Liver (tissue), 9 donors: Measurements from ENCODE around the gene CORO2A. TPM values are rescaled to one million over a fixed set of nuclear protein-coding genes. Genes with fewer than 3 reads are reported as not detected.

ENCODE experiments used
- DNase-seq: peaks from one replicate; pipeline ENCODE4 v3.0.0-alpha.2; 2017; ENCODE audit warnings: low spot score
- H3K27ac ChIP-seq, 2 donors: one replicate each; pipeline ENCODE4 v1.7.0; 2013; ENCODE audit warnings: inconsistent platforms in 2 of 2, low read length in 2 of 2, control low read depth in 1 of 2, low read depth in 1 of 2, mild to moderate bottlenecking in 1 of 2
- H3K27me3 ChIP-seq, 4 donors: one replicate each; pipeline versions ENCODE4 v1.6.1 to v1.7.0; 2013; ENCODE audit warnings: low read length in 3 of 4, inconsistent platforms in 1 of 4, mild to moderate bottlenecking in 1 of 4, moderate library complexity in 1 of 4; ENCODE audit not compliant: control insufficient read depth in 4 of 4, insufficient read depth in 4 of 4
- H3K36me3 ChIP-seq, 4 donors: one replicate each; pipeline versions ENCODE4 v1.6.1 to v1.7.0; 2013; ENCODE audit warnings: low read length in 3 of 4, mild to moderate bottlenecking in 3 of 4, low read depth in 1 of 4, moderate library complexity in 1 of 4; ENCODE audit not compliant: control insufficient read depth in 4 of 4, insufficient read depth in 3 of 4
- H3K4me1 ChIP-seq, 4 donors: one replicate each; pipeline versions ENCODE4 v1.6.1 to v1.7.0; 2013; ENCODE audit warnings: low read length in 3 of 4, mild to moderate bottlenecking in 3 of 4, moderate library complexity in 1 of 4; ENCODE audit not compliant: control insufficient read depth in 4 of 4, insufficient read depth in 4 of 4
- H3K4me3 ChIP-seq, 3 donors: one replicate each; pipeline versions ENCODE4 v1.6.1 to v1.7.0; 2013; ENCODE audit warnings: low read length in 3 of 3, control low read depth in 1 of 3, low read depth in 1 of 3, mild to moderate bottlenecking in 1 of 3
- H3K9ac ChIP-seq, 2 donors: one replicate each; pipeline ENCODE4 v1.7.0; 2013; ENCODE audit warnings: low read length in 2 of 2, mild to moderate bottlenecking in 2 of 2, moderate library complexity in 2 of 2, control low read depth in 1 of 2, low read depth in 1 of 2
- H3K9me3 ChIP-seq, 4 donors: one replicate each; pipeline versions ENCODE4 v1.6.1 to v1.7.0; 2013; ENCODE audit warnings: low read length in 3 of 4; ENCODE audit not compliant: control insufficient read depth in 4 of 4
- ATF3 ChIP-seq: IDR thresholded peaks from 2 replicates; pipeline ENCODE4 v1.6.1; 2016; ENCODE audit warnings: antibody characterized with exemption
- CTCF ChIP-seq: fragments of 150-350 bp; IDR thresholded peaks from 2 replicates; pipeline ENCODE4 v1.5.1; 2017; ENCODE audit warnings: improper control_type of control experiment, low read depth, low read length; ENCODE audit not compliant: missing input control
- EGR1 ChIP-seq, 2 donors: IDR thresholded peaks; 2 replicates each; pipeline ENCODE4 v1.6.1; 2016 to 2018; ENCODE audit warnings: antibody characterized with exemption in 2 of 2, low read depth in 2 of 2
- FOXA1 ChIP-seq: IDR thresholded peaks from 2 replicates; pipeline ENCODE4 v1.6.1; 2016; ENCODE audit warnings: antibody characterized with exemption
- FOXA2 ChIP-seq: IDR thresholded peaks from 2 replicates; pipeline ENCODE4 v1.6.1; 2016; ENCODE audit warnings: antibody characterized with exemption
- GABPA ChIP-seq, 2 donors: IDR thresholded peaks in 1 of 2; conservative IDR thresholded peaks in 1 of 2; 2 replicates each; pipeline ENCODE4 v1.6.1; 2016; ENCODE audit warnings: antibody characterized with exemption in 2 of 2, mild to moderate bottlenecking in 1 of 2, moderate library complexity in 1 of 2
- HNF4A ChIP-seq, 2 donors: conservative IDR thresholded peaks; 2 replicates each; pipeline ENCODE4 v1.6.1; 2016; ENCODE audit warnings: antibody characterized with exemption in 2 of 2, mild to moderate bottlenecking in 2 of 2
- HNF4G ChIP-seq: IDR thresholded peaks from 2 replicates; pipeline ENCODE4 v1.6.1; 2016; ENCODE audit warnings: antibody characterized with exemption
- MAX ChIP-seq: IDR thresholded peaks from 2 replicates; pipeline ENCODE4 v1.6.1; 2016; ENCODE audit warnings: antibody characterized with exemption
- NR2F2 ChIP-seq: IDR thresholded peaks from 2 replicates; pipeline ENCODE4 v1.6.1; 2016; ENCODE audit warnings: antibody characterized with exemption
- RAD21 ChIP-seq, 2 donors: IDR thresholded peaks; 2 replicates each; pipeline ENCODE4 v1.6.1; 2016; ENCODE audit warnings: antibody characterized with exemption in 2 of 2, mild to moderate bottlenecking in 2 of 2
- REST ChIP-seq: IDR thresholded peaks from 2 replicates; pipeline ENCODE4 v1.6.1; 2016; ENCODE audit warnings: antibody characterized with exemption, mild to moderate bottlenecking
- RXRA ChIP-seq, 2 donors: IDR thresholded peaks; 2 replicates each; pipeline ENCODE4 v1.6.1; 2017 to 2018; ENCODE audit warnings: antibody characterized with exemption in 2 of 2, mild to moderate bottlenecking in 1 of 2
- SP1 ChIP-seq: IDR thresholded peaks from 2 replicates; pipeline ENCODE4 v1.6.1; 2018; ENCODE audit warnings: antibody characterized with exemption, mild to moderate bottlenecking
- TAF1 ChIP-seq: conservative IDR thresholded peaks from 2 replicates; pipeline ENCODE4 v1.6.1; 2016; ENCODE audit warnings: antibody characterized with exemption, mild to moderate bottlenecking
- YY1 ChIP-seq: IDR thresholded peaks from 2 replicates; pipeline ENCODE4 v1.6.1; 2016; ENCODE audit warnings: antibody characterized with exemption, mild to moderate bottlenecking
- ZBTB33 ChIP-seq: IDR thresholded peaks from 2 replicates; pipeline ENCODE4 v1.6.1; 2016; ENCODE audit warnings: antibody characterized with exemption
- WGBS: extraction: QIAGEN DNeasy Blood & Tissue Kit; methylation state at CpG from one replicate; pipeline ENCODE4 v1.1.7; 2013; 5-methylcytosine and 5-hydroxymethylcytosine counted together
- polyA plus RNA-seq, 2 donors: library from polyadenylated mRNA; stranded (reverse) in 1 of 2; unstranded in 1 of 2; fragments of 200-250 nt in 1 of 2; fragments of >200 nt in 1 of 2; fragmentation: Nextera tagmentation in 1 of 2; extraction: Ambion mirVana in 1 of 2; gene quantifications; one replicate each; pipeline versions ENCODE4 v1.2.1 to v1.2.3, GENCODE V29; 2013 to 2015
- total RNA-seq, 2 donors: library from RNA; depleted of rRNA; stranded (reverse); fragments of >200 nt; gene quantifications; one replicate each; pipeline ENCODE4 v1.2.3, GENCODE V29; 2014
- donor health status: healthy.
- donor health status: healthy.
- donor health status: healthy.
- donor health status: healthy.
- donor health status: healthy.

The CORO2A gene
- total and polyA plus RNA-seq, 4 donors: 1.2 to 2.8 (median 1.4) TPM

GRCh38 chr9:98152526-98152925 lies 39.9 kb downstream of the CORO2A start:
- TF ChIP-seq YY1 (no peak), RAD21 (IDR thresholded peaks at IDR 0.05) (no peak), EGR1 (IDR thresholded peaks at IDR 0.05; ENCODE audit: low read depth in 2 of 2) (no peak), GABPA (IDR thresholded peaks at IDR 0.05 in 1 of 2, conservative IDR thresholded peaks at IDR 0.05 in 1 of 2) (no peak), ZBTB33 (no peak), SP1 (no peak), HNF4A (conservative IDR thresholded peaks at IDR 0.05) (no peak), RXRA (IDR thresholded peaks at IDR 0.05) (no peak), HNF4G (no peak), FOXA2 (no peak), TAF1 (no peak), REST (no peak), ATF3 (no peak), CTCF (no peak), MAX (no peak), FOXA1 (no peak)
- Histone ChIP-seq H3K4me1 (peaks cover 0 to 3% (median 0%) of the 10 kb centered on the region in 4 donors), H3K27ac (no peak overlapping the region), H3K4me3 (no peak overlapping the region), H3K9ac (no peak overlapping the region), H3K9me3 (no peaks in the 10 kb centered on the region), H3K27me3 (no peaks in the 10 kb centered on the region), H3K36me3 (peaks cover 0 to 3% (median 0%) of the 10 kb centered on the region in 4 donors)
- DNase-seq: no peak

GRCh38 chr9:98150721-98151120 lies 41.7 kb downstream of the CORO2A start:
- Histone ChIP-seq H3K4me1 (peaks cover 4 to 14% (median 12%) of the 10 kb centered on the region in 4 donors), H3K9ac (no peak overlapping the region), H3K27ac (no peak overlapping the region), H3K27me3 (no peaks in the 10 kb centered on the region), H3K4me3 (no peak overlapping the region), H3K36me3 (peaks cover 0 to 3% (median 0%) of the 10 kb centered on the region in 4 donors), H3K9me3 (no peaks in the 10 kb centered on the region)
- DNase-seq: no peak
- 84% methylated on average over 3 of the region's 3 CpGs for WGBS
- TF ChIP-seq TAF1: no peak
- TF ChIP-seq FOXA2: no peak
- no peak for TF ChIP-seq FOXA1
- TF ChIP-seq YY1: no peak
- no peak for TF ChIP-seq ATF3
- no peak for TF ChIP-seq ZBTB33
- no peak for TF ChIP-seq HNF4A (conservative IDR thresholded peaks at IDR 0.05)
- TF ChIP-seq RAD21 (IDR thresholded peaks at IDR 0.05): no peak
- TF ChIP-seq EGR1 (IDR thresholded peaks at IDR 0.05; ENCODE audit: low read depth in 2 of 2): no peak
- TF ChIP-seq HNF4G: no peak
- no peak for TF ChIP-seq SP1
- no peak for TF ChIP-seq NR2F2
- TF ChIP-seq RXRA (IDR thresholded peaks at IDR 0.05): no peak
- TF ChIP-seq REST: no peak
